Body of pancreas (tissue), 4 donors: ENCODE results near the gene DUSP14. TPM values are rescaled to one million over a fixed set of nuclear protein-coding genes. Genes with fewer than 3 reads are reported as not detected.

Source experiments
- ATAC-seq: fragments of 150-250 bp; one replicate; pipeline ENCODE4 v1.9.1; 2016
- DNase-seq, 4 donors: peaks; one replicate each; pipeline ENCODE4 v3.0.0-alpha.2; 2019
- H3K27ac ChIP-seq, 4 donors: fragments of 200-600 bp; sonication (generic); 1 replicate in 3 of 4; 2 replicates in 1 of 4; pipeline versions ENCODE4 v1.5.1 to v1.6.1; 2016 to 2019; ENCODE audit warnings: mild to moderate bottlenecking in 1 of 4, mixed read lengths in 1 of 4, moderate library complexity in 1 of 4
- H3K27me3 ChIP-seq, 2 donors: fragments of 200-600 bp; sonication (generic); one replicate each; pipeline ENCODE4 v1.6.0; 2016; ENCODE audit warnings: mild to moderate bottlenecking in 1 of 2
- H3K36me3 ChIP-seq, 2 donors: fragments of 200-600 bp; sonication (generic); replicated peaks in 1 of 2; 2 replicates each; pipeline ENCODE4 v1.5.1; 2016; ENCODE audit warnings: low read depth in 2 of 2; ENCODE audit not compliant: insufficient read depth in 1 of 2
- H3K4me1 ChIP-seq: fragments of 200-600 bp; sonication (generic); one replicate; pipeline ENCODE4 v1.6.0; 2016
- H3K4me3 ChIP-seq, 2 donors: fragments of 200-600 bp; sonication (generic); 1 replicate in 1 of 2; 2 replicates in 1 of 2; pipeline ENCODE4 v1.5.1; 2016 to 2019
- H3K9me3 ChIP-seq, 3 donors: fragments of 200-600 bp; sonication (generic); 1 replicate in 2 of 3; 2 replicates in 1 of 3; pipeline ENCODE4 v1.5.1; 2016
- POLR2A ChIP-seq, 3 donors: fragments of 450-650 bp; IDR thresholded peaks; one replicate each; pipeline ENCODE4 v1.6.1; 2016; ENCODE audit warnings: antibody characterized with exemption in 3 of 3, mild to moderate bottlenecking in 2 of 3
- WGBS, 2 donors: methylation state at CpG; one replicate each; pipeline ENCODE4 v1.1.5; 2017; 5-methylcytosine and 5-hydroxymethylcytosine counted together
- intact Hi-C: fragments of 100-400 bp; cut with DNase I; formaldehyde crosslinking; loops from one replicate; pipeline ENCODE4 v1.15.1; 2023
- total RNA-seq, 2 donors: library from RNA; depleted of rRNA; stranded (reverse); fragments of >200 nt; gene quantifications; one replicate each; pipeline ENCODE4 v1.1.0, GENCODE V29; 2016
- TF ChIP-seq, protein P1 (sequence below), 7 experiments: fragments of 450-650 bp in 4 of 7; fragments of 200-600 bp in 3 of 7; sonication (generic) in 3 of 7; IDR thresholded peaks; one replicate each; pipeline ENCODE4 v1.5.1; 2016 to 2019; ENCODE audit warnings: antibody characterized with exemption in 7 of 7

The DUSP14 gene
- total RNA-seq, 2 donors from 2014 or later, result 9.6 to 9.9 TPM

DNA sequence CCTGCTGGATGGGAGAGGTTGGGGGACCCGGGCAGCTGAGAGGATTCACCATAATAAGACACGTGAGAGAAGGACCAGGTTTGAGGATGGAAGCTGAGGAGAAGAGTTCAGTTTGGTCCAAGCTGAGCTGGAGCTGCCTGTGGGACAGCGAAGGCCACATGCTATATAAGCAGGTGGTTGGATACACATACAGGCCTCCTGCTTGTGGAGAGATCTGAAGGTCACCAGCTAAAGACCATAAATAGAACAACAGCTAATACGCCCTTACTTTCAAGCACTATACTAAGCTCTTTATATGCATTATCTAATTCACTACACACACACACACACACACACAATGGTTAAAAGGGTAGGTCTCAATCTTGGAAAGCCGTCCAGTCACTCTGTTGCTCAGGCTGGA is 32.1 kb downstream of the DUSP14 start:
- Histone ChIP-seq H3K36me3 (peaks cover 12 to 25% of the 10 kb centered on the region in 2 donors), H3K27me3 (no peaks in the 10 kb centered on the region), H3K4me3 (no peak overlapping the region), H3K9me3 (no peaks in the 10 kb centered on the region), H3K27ac (no peak overlapping the region), H3K4me1 (no peaks in the 10 kb centered on the region)
- ATAC-seq (no peak), DNase-seq (no peak)
- TF ChIP-seq POLR2A (IDR thresholded peaks at IDR 0.05), result no peak
- TF ChIP-seq, protein P1, sequence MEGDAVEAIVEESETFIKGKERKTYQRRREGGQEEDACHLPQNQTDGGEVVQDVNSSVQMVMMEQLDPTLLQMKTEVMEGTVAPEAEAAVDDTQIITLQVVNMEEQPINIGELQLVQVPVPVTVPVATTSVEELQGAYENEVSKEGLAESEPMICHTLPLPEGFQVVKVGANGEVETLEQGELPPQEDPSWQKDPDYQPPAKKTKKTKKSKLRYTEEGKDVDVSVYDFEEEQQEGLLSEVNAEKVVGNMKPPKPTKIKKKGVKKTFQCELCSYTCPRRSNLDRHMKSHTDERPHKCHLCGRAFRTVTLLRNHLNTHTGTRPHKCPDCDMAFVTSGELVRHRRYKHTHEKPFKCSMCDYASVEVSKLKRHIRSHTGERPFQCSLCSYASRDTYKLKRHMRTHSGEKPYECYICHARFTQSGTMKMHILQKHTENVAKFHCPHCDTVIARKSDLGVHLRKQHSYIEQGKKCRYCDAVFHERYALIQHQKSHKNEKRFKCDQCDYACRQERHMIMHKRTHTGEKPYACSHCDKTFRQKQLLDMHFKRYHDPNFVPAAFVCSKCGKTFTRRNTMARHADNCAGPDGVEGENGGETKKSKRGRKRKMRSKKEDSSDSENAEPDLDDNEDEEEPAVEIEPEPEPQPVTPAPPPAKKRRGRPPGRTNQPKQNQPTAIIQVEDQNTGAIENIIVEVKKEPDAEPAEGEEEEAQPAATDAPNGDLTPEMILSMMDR (IDR thresholded peaks at IDR 0.05), result no peak
- intact Hi-C loops, result no loop called here
- 93 to 94% methylated on average over 5 of the region's 5 CpGs for WGBS, 2 donors

GRCh38 chr17:37523715-37524219 is 34.1 kb downstream of the DUSP14 start:
- Histone ChIP-seq H3K27ac (no peak overlapping the region), H3K4me3 (no peak overlapping the region), H3K27me3 (no peaks in the 10 kb centered on the region), H3K36me3 (peaks cover 0 to 13% of the 10 kb centered on the region in 2 donors), H3K4me1 (no peaks in the 10 kb centered on the region), H3K9me3 (no peaks in the 10 kb centered on the region)
- intact Hi-C loops, result no loop called here
- TF ChIP-seq, protein P1 (IDR thresholded peaks at IDR 0.05), result no peak
- no peak for TF ChIP-seq POLR2A (IDR thresholded peaks at IDR 0.05)
- 90 to 92% methylated on average over 8 of the region's 8 CpGs for WGBS, 2 donors
- ATAC-seq (no peak), DNase-seq (no peak)

- Histone ChIP-seq H3K4me1 (no peaks in the 10 kb centered on the region), H3K27ac (no peak overlapping the region), H3K36me3 (peaks cover 0 to 10% of the 10 kb centered on the region in 2 donors), H3K27me3 (no peaks in the 10 kb centered on the region), H3K9me3 (no peaks in the 10 kb centered on the region), H3K4me3 (no peak overlapping the region)
- ATAC-seq, result peak; percentile 74
- no peak for TF ChIP-seq POLR2A (IDR thresholded peaks at IDR 0.05)
- TF ChIP-seq, protein P1 (IDR thresholded peaks at IDR 0.05), result peak; percentile 21 to 64 (median 55)
- DNase-seq, result peak in 2 of 4 donors; percentile 30 to 41
- intact Hi-C loops, result no loop called here
- WGBS, 2 donors, result 43 to 56% methylated on average over 5 of the region's 5 CpGs
These were observed 37.7 kb downstream of the DUSP14 start for GRCh38 chr17:37527249-37527851.

GRCh38 chr17:37530420-37530819 is 40.7 kb downstream of the DUSP14 start:
- no peaks in the 10 kb centered on the region for H3K9me3 ChIP-seq
- H3K27ac ChIP-seq, result no peak overlapping the region
- TF ChIP-seq, protein P1 (IDR thresholded peaks at IDR 0.05), result no peak
- no peak for TF ChIP-seq POLR2A (IDR thresholded peaks at IDR 0.05)
- no peaks in the 10 kb centered on the region for H3K27me3 ChIP-seq
- H3K4me1 ChIP-seq, result no peaks in the 10 kb centered on the region
- 85 to 90% methylated on average over 4 of the region's 4 CpGs for WGBS, 2 donors
- intact Hi-C loops, result no loop called here
- DNase-seq, result no peak
- H3K36me3 ChIP-seq, result peaks cover 0 to 10% of the 10 kb centered on the region in 2 donors
- H3K4me3 ChIP-seq, result no peak overlapping the region
- ATAC-seq, result no peak

GRCh38 chr17:37532756-37533155 is 43.1 kb downstream of the DUSP14 start:
- intact Hi-C loops, result no loop called here
- TF ChIP-seq, protein P1 (IDR thresholded peaks at IDR 0.05), result no peak
- TF ChIP-seq POLR2A (IDR thresholded peaks at IDR 0.05), result no peak

More at GRCh38 chr17:37532756-37533155, 43.1 kb downstream of the DUSP14 start:
- 85% methylated on average over 3 of the region's 3 CpGs for WGBS, 2 donors
- Histone ChIP-seq H3K9me3 (no peaks in the 10 kb centered on the region), H3K27ac (no peak overlapping the region), H3K27me3 (no peaks in the 10 kb centered on the region), H3K36me3 (peaks cover 0 to 21% of the 10 kb centered on the region in 2 donors), H3K4me3 (no peak overlapping the region), H3K4me1 (no peaks in the 10 kb centered on the region)
- DNase-seq (no peak), ATAC-seq (no peak)
